ENCODE data around the gene ZNF615.
A peak's percentile ranks its signal among the peaks of the same experiment; 100 is the strongest.
"Not testable (repeated sequence)": the region's sequence is repeated elsewhere in the genome, so short reads cannot be mapped to it uniquely, and the experiment has no call there.

The ZNF615 gene

DNA sequence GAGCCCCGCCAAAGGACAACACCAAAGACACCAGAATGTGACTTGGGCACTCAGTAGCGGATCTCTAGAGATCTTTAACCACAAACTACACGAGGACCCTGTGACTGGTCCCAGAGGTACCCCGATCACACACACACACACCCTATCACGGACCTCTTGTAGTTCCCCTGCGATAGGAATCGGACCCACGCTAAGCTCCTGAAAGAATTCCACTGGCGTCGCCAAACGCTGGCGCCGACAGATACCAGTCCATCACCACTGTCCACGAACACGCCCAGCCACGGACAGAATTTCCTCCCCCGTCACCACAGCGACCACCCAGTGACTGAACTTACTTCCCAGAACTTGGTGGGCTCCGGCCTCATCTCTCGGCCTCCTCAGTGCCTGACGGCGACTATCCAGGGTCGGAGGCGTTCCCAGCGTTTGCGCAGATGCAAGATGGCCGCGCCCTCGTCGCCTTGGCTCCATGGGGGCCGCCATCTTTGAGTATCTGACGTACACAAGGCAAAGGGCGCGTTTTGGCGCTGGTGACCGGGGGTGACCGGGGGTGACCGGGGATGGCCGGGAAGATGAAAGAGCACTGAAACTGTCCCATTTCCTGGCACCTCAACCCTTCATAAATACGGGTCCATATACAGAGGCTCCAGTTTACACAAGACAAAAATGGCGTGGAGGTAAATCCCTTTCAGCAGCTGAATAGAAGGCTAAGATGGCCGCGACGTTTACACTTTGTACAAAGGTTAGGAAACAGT lies at the start of gene ZNF615:
Gene ZNF615 (minus strand): TSS at position 406 of the 752 bp plus-strand sequence. CDS start 4,500 bp downstream, outside the sequence.
- Histone ChIP-seq H3K4me2 (peak within 1 kb of the TSS; percentile 78 to 99 (median 88)), H3K9ac (peak within 1 kb of the TSS; percentile 78 to 91 (median 88)), H3K4me1 (peaks cover 3 to 10% (median 6%) of the 10 kb centered on the region in 10 experiments; a peak in 14 of 20 replicates), H3K27me3 (no peaks in the 10 kb centered on the region), H3K36me3 (peaks cover 33 to 57% (median 47%) of the 10 kb centered on the region in 11 experiments), H3K9me3 (replicated peaks in 1 of 11) (peaks cover 60 to 81% (median 74%) of the 10 kb centered on the region in 11 experiments), H3K27ac (peak within 1 kb of the TSS; percentile 85 to 95 (median 91)), H3K4me3 (peak within 1 kb of the TSS; percentile 72 to 93 (median 82)), H4K20me1 (no peaks in the 10 kb centered on the region)
- no peak for TF ChIP-seq Cebpa-rat (IDR thresholded peaks at IDR 0.05)

DNA sequence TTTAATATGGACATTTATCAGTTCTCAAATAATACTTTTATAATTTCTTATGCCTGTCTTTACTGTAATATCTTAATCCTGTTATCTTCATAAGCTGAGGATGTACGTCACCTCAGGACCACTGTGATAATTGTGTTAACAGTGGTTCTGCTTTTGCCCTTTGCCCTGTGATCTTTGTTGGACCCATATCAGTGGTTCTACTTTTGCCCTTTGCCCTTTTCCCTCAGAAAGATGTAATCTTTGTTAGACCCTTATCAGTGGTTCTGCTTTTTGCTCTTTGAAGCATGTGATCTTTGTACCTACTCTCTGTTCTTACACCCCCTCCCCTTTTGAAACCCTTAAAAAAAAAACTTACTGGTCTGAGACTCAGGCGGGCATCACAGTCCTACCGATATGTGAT lies 48.5 kb upstream of the ZNF615 start:
- not testable (repeated sequence) for H3K4me2 ChIP-seq, H3K27ac ChIP-seq, H3K4me1 ChIP-seq, H4K20me1 ChIP-seq, H3K27me3 ChIP-seq, H3K4me3 ChIP-seq, H3K9ac ChIP-seq
- H3K9me3 ChIP-seq (replicated peaks in 1 of 11) = peaks cover 81 to 100% (median 95%) of the 10 kb centered on the region in 11 experiments
- peaks cover 10 to 45% (median 31%) of the 10 kb centered on the region in 11 experiments for H3K36me3 ChIP-seq

GRCh38 chr19:52051736-52052135 lies 43.7 kb upstream of the ZNF615 start:
- not testable (repeated sequence) for H3K9ac ChIP-seq, H3K27ac ChIP-seq, H3K4me2 ChIP-seq, H3K27me3 ChIP-seq, H4K20me1 ChIP-seq, H3K4me3 ChIP-seq
- peaks cover 55 to 73% (median 71%) of the 10 kb centered on the region in 11 experiments for H3K9me3 ChIP-seq (replicated peaks in 1 of 11)
- H3K36me3 ChIP-seq = peaks cover 10 to 33% (median 22%) of the 10 kb centered on the region in 11 experiments; a peak in 21 of 22 replicates
- H3K4me1 ChIP-seq = peaks cover 0 to 20% (median 12%) of the 10 kb centered on the region in 10 experiments; a peak in 13 of 20 replicates

DNA sequence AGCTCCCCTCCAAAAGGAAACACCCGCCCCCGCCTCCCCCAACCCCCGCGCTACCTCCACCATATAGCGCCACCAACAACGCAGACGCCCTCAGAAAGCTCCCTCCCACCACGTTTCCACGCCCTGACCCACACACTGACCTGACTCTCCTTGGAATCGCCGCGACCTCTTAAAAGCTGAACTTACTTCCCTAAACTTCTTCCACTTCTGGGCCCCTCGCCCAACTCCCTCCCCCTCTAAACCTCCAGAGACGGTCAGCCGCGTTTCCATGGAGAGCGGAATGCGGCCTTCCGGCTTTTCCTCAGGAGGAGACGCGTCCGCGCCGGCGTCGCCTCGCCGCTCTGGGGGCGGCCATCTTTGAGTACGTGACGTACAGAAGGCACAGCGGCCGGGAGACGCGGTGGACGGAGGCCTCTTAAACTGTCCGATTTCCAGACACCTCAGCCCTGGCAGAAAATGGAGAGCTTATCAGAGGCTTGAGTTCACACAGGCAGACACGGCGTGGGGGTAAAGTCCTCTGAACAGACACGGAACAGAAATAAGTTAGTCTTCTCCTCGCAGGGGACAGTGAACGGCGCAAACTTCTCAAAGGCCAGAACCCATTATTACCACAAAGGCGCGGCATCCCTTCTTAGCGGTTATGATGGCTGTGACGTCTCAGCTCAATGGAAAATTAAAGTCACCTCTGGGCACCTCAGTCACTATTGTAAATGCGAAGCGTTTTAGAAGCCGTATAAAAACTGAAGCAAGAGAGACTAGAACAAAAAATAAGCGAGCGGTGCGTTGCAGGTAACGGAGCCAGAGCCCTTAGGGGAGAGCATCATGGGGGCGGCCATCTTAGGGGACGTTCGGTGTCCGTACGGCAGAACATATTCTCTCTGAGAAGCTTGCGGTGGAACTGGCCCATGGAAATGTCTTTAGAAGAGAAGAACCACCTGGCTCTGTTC lies 40.8 kb upstream of the ZNF615 start, which contains the start of gene ZNF432:
Gene ZNF432 (minus strand): TSS at position 284 of the 947 bp plus-strand sequence. CDS start 1,970 bp downstream, outside the sequence.
- no peaks in the 10 kb centered on the region for H4K20me1 ChIP-seq
- H3K4me2 ChIP-seq = peak within 1 kb of the TSS; percentile 64 to 93 (median 79)
- H3K9ac ChIP-seq = peak within 1 kb of the TSS; percentile 85 to 95 (median 91)
- H3K4me3 ChIP-seq = peak within 1 kb of the TSS; percentile 60 to 75 (median 69)
- peaks cover 39 to 62% (median 50%) of the 10 kb centered on the region in 11 experiments for H3K36me3 ChIP-seq
- peaks cover 0 to 20% (median 12%) of the 10 kb centered on the region in 10 experiments; a peak in 13 of 20 replicates for H3K4me1 ChIP-seq
- H3K9me3 ChIP-seq (replicated peaks in 1 of 11) = peaks cover 66 to 78% (median 73%) of the 10 kb centered on the region in 11 experiments
- peak within 1 kb of the TSS; percentile 91 to 95 (median 93) for H3K27ac ChIP-seq
- H3K27me3 ChIP-seq = no peaks in the 10 kb centered on the region
- no peak for TF ChIP-seq Cebpa-rat (IDR thresholded peaks at IDR 0.05)

- Histone ChIP-seq H3K4me3 (peak overlapping the region in 6 of 10 experiments; percentile 9 to 36 (median 21); a peak in 4 of 20 replicates), H3K27ac (no peak overlapping the region), H3K4me2 (no peak overlapping the region), H3K27me3 (no peaks in the 10 kb centered on the region), H4K20me1 (no peaks in the 10 kb centered on the region), H3K4me1 (no peaks in the 10 kb centered on the region), H3K9me3 (replicated peaks in 1 of 11) (peaks cover 88 to 95% (median 94%) of the 10 kb centered on the region in 11 experiments), H3K36me3 (peaks cover 91 to 96% (median 93%) of the 10 kb centered on the region in 11 experiments), H3K9ac (no peak overlapping the region)
- TF ChIP-seq Cebpa-rat (IDR thresholded peaks at IDR 0.05) = no peak
Measured at GRCh38 chr19:52039169-52039568, 31.2 kb upstream of the ZNF615 start.

- Histone ChIP-seq H3K9me3 (replicated peaks in 1 of 11) (peaks cover 94 to 97% (median 96%) of the 10 kb centered on the region in 11 experiments), H3K27ac (no peak overlapping the region), H4K20me1 (no peaks in the 10 kb centered on the region), H3K4me2 (no peak overlapping the region), H3K9ac (no peak overlapping the region), H3K4me3 (peak overlapping the region; percentile 4 to 47 (median 34); a peak in 18 of 20 replicates), H3K4me1 (peaks cover 0 to 15% (median under 1%) of the 10 kb centered on the region in 10 experiments; a peak in 10 of 20 replicates), H3K36me3 (peaks cover 76 to 94% (median 91%) of the 10 kb centered on the region in 11 experiments), H3K27me3 (no peaks in the 10 kb centered on the region)
- TF ChIP-seq Cebpa-rat (IDR thresholded peaks at IDR 0.05) = no peak
Measured at GRCh38 chr19:52034051-52034728, 26.2 kb upstream of the ZNF615 start.

DNA sequence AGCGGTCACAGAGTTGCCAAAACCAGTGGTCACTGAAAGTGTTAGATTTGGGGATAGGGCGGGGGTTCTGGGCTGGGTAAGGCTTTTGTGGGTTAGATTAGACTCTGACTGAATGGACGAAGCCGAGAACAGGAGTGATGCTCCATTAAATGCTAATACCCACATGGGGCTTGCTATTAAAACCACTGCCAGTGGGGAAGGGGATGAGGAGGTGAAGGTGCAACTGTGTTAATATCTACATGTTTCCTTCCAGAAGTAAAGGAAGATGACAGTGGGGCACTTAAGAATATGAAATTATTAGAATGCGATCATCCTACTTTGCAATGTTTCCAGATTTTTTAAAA lies 20.7 kb upstream of the ZNF615 start:
- peaks cover 73 to 80% (median 77%) of the 10 kb centered on the region in 11 experiments for H3K9me3 ChIP-seq (replicated peaks in 1 of 11)
- H3K27me3 ChIP-seq = no peaks in the 10 kb centered on the region
- H4K20me1 ChIP-seq = no peaks in the 10 kb centered on the region
- TF ChIP-seq Cebpa-rat (IDR thresholded peaks at IDR 0.05) = no peak
- H3K4me3 ChIP-seq = peak overlapping the region; percentile 74 to 91 (median 81)
- peaks cover 52 to 75% (median 72%) of the 10 kb centered on the region in 11 experiments for H3K36me3 ChIP-seq
- peaks cover 7 to 26% (median 14%) of the 10 kb centered on the region in 10 experiments; a peak in 18 of 20 replicates for H3K4me1 ChIP-seq
- peak overlapping the region; percentile 74 to 91 (median 81) for H3K4me2 ChIP-seq
- H3K9ac ChIP-seq = peak overlapping the region; percentile 91 to 98 (median 94)
- H3K27ac ChIP-seq = peak overlapping the region; percentile 89 to 97 (median 94)

All from BLaER1 treated with 17β-estradiol and CSF1 and Interleukin-3, amounts not matched to agents 10 nM and 100 nM (cell line).